K562 (cell line): ENCODE measurements around the gene ABHD14A. TPM values are rescaled to one million over a fixed set of nuclear protein-coding genes. Genes with fewer than 3 reads are reported as not detected.

Experiments
- ARID3B ChIP-seq: fragments of 250-450 bp; sonication (Bioruptor Pico); IDR thresholded peaks from 2 replicates; pipeline ENCODE4 v1.4.0; 2020; ENCODE audit warnings: borderline replicate concordance
- ATF7 ChIP-seq: fragments of 450-650 bp; IDR thresholded peaks from 2 replicates; pipeline ENCODE4 v1.7.1; 2014; ENCODE audit warnings: mild to moderate bottlenecking, moderate library complexity
- CBFA2T2 ChIP-seq: fragments of 450-650 bp; conservative IDR thresholded peaks from 2 replicates; pipeline ENCODE4 v1.6.1; 2017; ENCODE audit warnings: mild to moderate bottlenecking
- CREB1 ChIP-seq, 2 experiments: sonication (generic) in 1 of 2; formaldehyde crosslinking in 1 of 2; IDR thresholded peaks; 2 replicates each; pipeline versions ENCODE4 v1.6.1 to v1.8.0; 2012 to 2022; ENCODE audit warnings: inconsistent platforms in 1 of 2, mild to moderate bottlenecking in 1 of 2, missing genetic modification reagents in 1 of 2, moderate library complexity in 1 of 2
- CXXC5 ChIP-seq: fragments of 250-450 bp; sonication (Bioruptor Pico); IDR thresholded peaks from 2 replicates; pipeline ENCODE4 v1.8.0; 2022; ENCODE audit warnings: inconsistent platforms, mild to moderate bottlenecking, moderate library complexity
- EP400 ChIP-seq: fragments of 450-650 bp; IDR thresholded peaks from 2 replicates; pipeline ENCODE4 v1.6.1; 2017; ENCODE audit warnings: antibody characterized with exemption, mild to moderate bottlenecking, moderate library complexity
- ESRRA ChIP-seq: fragments of 450-650 bp; IDR thresholded peaks from 2 replicates; pipeline ENCODE4 v1.6.1; 2014; ENCODE audit warnings: low read depth, mild to moderate bottlenecking, moderate library complexity, borderline replicate concordance
- HOMEZ ChIP-seq: fragments of 250-450 bp; sonication (Bioruptor Pico); IDR thresholded peaks from 2 replicates; pipeline ENCODE4 v1.4.0; 2020; ENCODE audit warnings: mild to moderate bottlenecking, moderate library complexity
- ILK ChIP-seq: fragments of 450-650 bp; IDR thresholded peaks from 2 replicates; pipeline ENCODE4 v1.6.1; 2016; ENCODE audit warnings: missing genetic modification characterization, low read depth, mild to moderate bottlenecking, missing compliant biosample characterization, moderate library complexity, borderline replicate concordance
- MAFK ChIP-seq: IDR thresholded peaks from 2 replicates; pipeline ENCODE4 v1.6.1; 2011; ENCODE audit warnings: low read length, improper control_type of control experiment
- MXD1 ChIP-seq: fragments of 250-450 bp; sonication (Bioruptor Pico); IDR thresholded peaks from 2 replicates; pipeline ENCODE4 v1.8.0; 2021; ENCODE audit warnings: borderline replicate concordance, mild to moderate bottlenecking, moderate library complexity; ENCODE audit not compliant: poor library complexity, severe bottlenecking
- PHF8 ChIP-seq: fragments of 200-600 bp; sonication (generic); IDR thresholded peaks from 2 replicates; pipeline ENCODE4 v1.6.1; 2012; ENCODE audit warnings: mixed run types, mild to moderate bottlenecking, inconsistent platforms, low read length, moderate library complexity, borderline replicate concordance
- POLR2AphosphoS5 ChIP-seq: IDR thresholded peaks from 2 replicates; pipeline ENCODE4 v1.6.1; 2011; ENCODE audit warnings: mild to moderate bottlenecking, low read depth, low read length, moderate library complexity; ENCODE audit not compliant: control insufficient read depth, insufficient read depth
- RAD51 ChIP-seq: fragments of 450-650 bp; IDR thresholded peaks from 2 replicates; pipeline ENCODE4 v1.7.1; 2016; ENCODE audit warnings: low read depth, mild to moderate bottlenecking, borderline replicate concordance
- RB1 ChIP-seq: fragments of 450-650 bp; IDR thresholded peaks from 2 replicates; pipeline ENCODE4 v1.6.1; 2017; ENCODE audit warnings: low read depth, mild to moderate bottlenecking
- RBFOX2 ChIP-seq: fragments of 200-400 bp; formaldehyde crosslinking; IDR thresholded peaks from 2 replicates; pipeline ENCODE4 v1.6.1; 2017; ENCODE audit warnings: low read depth, mild to moderate bottlenecking, low read length, moderate library complexity
- RNF2 ChIP-seq: sonication (generic); IDR thresholded peaks from 2 replicates; pipeline ENCODE4 v1.6.1; 2016
- TCF15 ChIP-seq: fragments of 250-450 bp; sonication (Bioruptor Pico); IDR thresholded peaks from 2 replicates; pipeline ENCODE4 v1.8.0; 2022; ENCODE audit warnings: moderate library complexity, mild to moderate bottlenecking, inconsistent platforms
- TRIM25 ChIP-seq: fragments of 450-650 bp; IDR thresholded peaks from 2 replicates; pipeline ENCODE4 v1.7.0; 2016; ENCODE audit warnings: borderline replicate concordance
- ZNF224 ChIP-seq: sonication (generic); formaldehyde crosslinking; IDR thresholded peaks from 2 replicates; pipeline ENCODE4 v1.8.0; 2022; ENCODE audit warnings: mild to moderate bottlenecking, missing genetic modification reagents
- ZNF780A ChIP-seq: fragments of 250-450 bp; sonication (Bioruptor Pico); IDR thresholded peaks from 2 replicates; pipeline ENCODE4 v1.5.0; 2021; ENCODE audit warnings: mild to moderate bottlenecking
- polyA plus RNA-seq, 8 experiments: library from polyadenylated mRNA; depleted of rRNA in 4 of 8; stranded (reverse) in 5 of 8; unstranded in 3 of 8; fragments of >200 nt; fragmentation: Nextera tagmentation in 2 of 8; fragmentation: Illumina TruSeq in 1 of 8; extraction: Ambion mirVana in 2 of 8; extraction: Trizol in 1 of 8; gene quantifications; 2 replicates each; pipeline versions ENCODE4 v1.2.1 to v1.2.3, GENCODE V29; 2011 to 2014; ENCODE audit warnings: inconsistent platforms in 1 of 8, missing spikeins in 1 of 8
- total RNA-seq, 7 experiments: library from RNA; depleted of rRNA in 6 of 7; stranded (reverse); fragments of >200 nt in 6 of 7; fragmentation: Illumina TruSeq in 2 of 7; extraction: Trizol in 2 of 7; gene quantifications; 2 replicates each; pipeline versions ENCODE4 v1.2.1 to v1.2.3, GENCODE V29; 2011 to 2021; ENCODE audit warnings: low replicate concordance in 1 of 7

The ABHD14A gene
- total and polyA plus RNA-seq, 9 of the 15 experiments (the other 6 are each of a cell fraction or from before 2014, with no cell fraction given): 0.90 to 10.5 (median 8.3) TPM

- TF ChIP-seq MXD1: peak; percentile 62
- no peak for TF ChIP-seq TCF15
- TF ChIP-seq POLR2AphosphoS5: peak; percentile 77; the same call in 1 of the 2 replicates
- peak; percentile 87 for TF ChIP-seq CXXC5 (CRISPR knock-in tag)
- peak; percentile 80; the same call in 1 of the 2 replicates for TF ChIP-seq ESRRA
- TF ChIP-seq TRIM25: no peak
- peak; percentile 65; the same call in 1 of the 2 replicates for TF ChIP-seq ATF7
- peak; percentile 96 for TF ChIP-seq RBFOX2
- TF ChIP-seq ARID3B (CRISPR knock-in tag): no peak
- TF ChIP-seq ZNF224: no peak
- no peak for TF ChIP-seq ILK (tag)
- TF ChIP-seq MAFK: no peak
- peak; percentile 55; the same call in 1 of the 2 replicates for TF ChIP-seq RB1
- peak; percentile 29; the same call in 1 of the 2 replicates for TF ChIP-seq CBFA2T2
- no peak for TF ChIP-seq HOMEZ (CRISPR knock-in tag)
- peak; percentile 76 for TF ChIP-seq RAD51
- TF ChIP-seq PHF8: peak; percentile 57; the same call in 1 of the 2 replicates
- TF ChIP-seq EP400: peak; percentile 85
- peak; percentile 85 for TF ChIP-seq CREB1 (IDR thresholded peaks at IDR 0.05)
- TF ChIP-seq CREB1 (CRISPR knock-in tag; IDR thresholded peaks at IDR 0.05): peak; percentile 62; the same call in 1 of the 2 replicates
- TF ChIP-seq ZNF780A: no peak
- TF ChIP-seq RNF2: no peak
These were observed 8.1 kb downstream of the ABHD14A start, which contains the start of gene ACY1 (continued) for GRCh38 chr3:51982838-51983577.
